Purkinje cell (primary cell): ENCODE data around the gene CCDC137. TPM values are rescaled to one million over a fixed set of nuclear protein-coding genes. Genes with fewer than 3 reads are reported as not detected.

Source experiments
- polyA plus RNA-seq: library from polyadenylated mRNA; unstranded; fragments of >200 nt; fragmentation: Nextera tagmentation; gene quantifications from 2 replicates; pipeline ENCODE4 v1.2.1, GENCODE V29; 2014

The CCDC137 gene
- 2.8 and 4.6 TPM in 2 replicates for polyA plus RNA-seq

DNA sequence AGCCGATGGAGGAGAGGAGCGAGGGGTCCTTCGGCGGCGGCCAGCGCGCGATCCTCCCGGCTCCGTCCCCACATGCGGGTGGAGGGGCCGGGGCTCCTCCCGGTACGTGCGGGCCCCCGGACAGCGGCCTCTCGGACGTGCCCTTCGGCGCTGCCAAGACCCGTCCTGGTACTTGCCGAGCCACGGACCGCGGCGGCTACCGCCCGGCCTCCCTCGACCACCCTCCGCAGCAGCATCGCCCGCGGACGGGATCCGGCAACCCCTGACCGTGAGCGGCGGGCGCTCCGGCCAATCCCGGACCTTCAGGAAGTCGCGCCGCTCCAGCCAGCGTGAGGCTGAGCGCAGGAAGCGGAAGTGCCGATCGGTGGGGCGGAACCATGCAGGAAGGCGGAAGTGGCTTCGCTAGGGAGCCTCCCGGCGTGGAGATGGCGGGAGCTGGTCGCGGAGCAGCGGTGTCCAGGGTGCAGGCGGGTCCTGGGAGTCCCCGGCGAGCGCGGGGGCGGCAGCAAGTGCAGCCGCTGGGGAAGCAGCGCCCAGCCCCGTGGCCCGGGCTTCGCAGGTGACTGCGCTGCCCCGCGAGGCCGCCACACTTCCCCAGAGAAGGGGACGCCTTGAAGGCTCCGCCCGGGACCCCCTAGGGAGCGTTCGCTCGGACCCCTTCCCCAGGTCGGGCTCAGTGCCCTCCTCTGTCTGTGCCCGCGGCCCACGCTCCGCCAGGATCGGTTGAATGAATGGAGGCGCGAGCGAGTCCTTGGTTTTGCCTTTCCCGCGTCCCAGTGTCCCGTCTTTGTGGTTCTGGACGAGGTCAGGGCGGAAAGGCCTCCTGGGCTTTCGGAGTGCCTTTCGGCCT, at the start of gene CCDC137, which contains the start of gene OXLD1:
TSS of gene CCDC137 (plus strand) at position 396 of the 850 bp plus-strand sequence. CDS start at position 426, 30 bp downstream.
TSS of gene OXLD1 (minus strand) at position 264 of the 850 bp plus-strand sequence. CDS start at position 236, 28 bp downstream.

GRCh38 chr17:81636505-81637288, 29.8 kb upstream of the CCDC137 start, which contains the start of the genes NPLOC4 and TSPAN10:
NPLOC4 (minus strand) TSS chr17:81637112; CDS start chr17:81636930, 182 bp downstream.
TSPAN10 (plus strand) TSS chr17:81637196; CDS start chr17:81642413, 5,217 bp downstream.

GRCh38 chr17:81656118-81656743, 10.3 kb upstream of the CCDC137 start, which contains the start of gene PDE6G:
PDE6G (minus strand) TSS chr17:81656542; CDS start chr17:81653305, 3,237 bp downstream.

GRCh38 chr17:81683584-81684441, 17.3 kb downstream of the CCDC137 start, which contains the start of the genes ARL16 and HGS:
ARL16 (minus strand) TSS chr17:81683797; CDS start chr17:81683753, 44 bp downstream.
HGS (plus strand) TSS chr17:81684011; CDS start chr17:81684067, 56 bp downstream.

GRCh38 chr17:81702934-81703746, 36.6 kb downstream of the CCDC137 start, which contains the start of gene MRPL12:
MRPL12 (plus strand) TSS chr17:81703367; CDS start chr17:81703502, 135 bp downstream.

DNA sequence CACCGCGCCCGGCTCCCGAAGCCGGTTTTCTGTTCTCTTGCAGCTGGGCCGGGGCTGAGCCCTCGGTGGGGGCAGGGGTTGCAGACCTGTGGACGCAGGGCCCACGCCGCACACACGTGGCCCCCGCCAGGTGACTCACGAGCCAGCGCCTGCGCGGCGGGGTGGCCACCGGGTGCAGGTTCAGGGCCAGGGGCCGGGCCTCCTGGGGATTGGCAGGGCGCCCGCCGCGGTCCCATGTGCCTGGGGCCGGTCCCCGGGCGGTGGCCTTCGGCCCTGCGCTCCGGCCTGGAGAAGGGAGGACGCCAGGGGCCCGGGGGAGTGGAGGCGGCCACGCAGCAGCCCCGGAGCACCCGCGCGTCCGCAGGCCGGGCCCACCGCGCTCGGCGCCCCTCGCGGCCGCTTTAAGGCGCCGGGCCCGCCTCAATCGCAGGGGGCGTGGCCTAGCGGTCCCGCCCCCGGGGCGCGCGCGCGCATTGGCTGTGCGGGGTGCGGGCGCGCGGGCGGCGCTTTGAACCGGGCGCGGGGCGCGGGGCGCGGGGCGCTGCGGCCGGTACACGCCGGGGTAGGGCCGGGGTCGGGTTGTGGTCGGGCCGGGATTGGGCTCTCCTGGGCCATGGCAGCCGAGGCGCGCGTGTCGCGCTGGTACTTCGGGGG, 45.4 kb downstream of the CCDC137 start, which contains the start of gene SLC25A10:
TSS of gene SLC25A10 (plus strand) at position 471 of the 654 bp plus-strand sequence. CDS start at position 614, 143 bp downstream.

Other genes starting within 250 kb of the CCDC137 start
- gene ACTG1, start 153.9 kb upstream of the CCDC137 start, polyA plus RNA-seq, result 738 and 768 TPM in 2 replicates
- not detected in 2 replicates for gene FSCN2, start 138.4 kb upstream of the CCDC137 start, polyA plus RNA-seq
- 0.07 and 0.28 TPM in 2 replicates for gene FAAP100, start 114.4 kb upstream of the CCDC137 start, polyA plus RNA-seq
- gene NPLOC4, start 29.6 kb upstream of the CCDC137 start, polyA plus RNA-seq, result 3.6 and 4.5 TPM in 2 replicates
- 0.94 and 1.5 TPM in 2 replicates for gene TSPAN10, start 29.5 kb upstream of the CCDC137 start, polyA plus RNA-seq
- not detected in 2 replicates for gene PDE6G, start 10.2 kb upstream of the CCDC137 start, polyA plus RNA-seq
- 5.8 and 21.7 TPM in 2 replicates for gene OXLD1, start 132 bp upstream of the CCDC137 start, polyA plus RNA-seq
- gene ARL16, start 17.1 kb downstream of the CCDC137 start, polyA plus RNA-seq, result 43.8 and 47.4 TPM in 2 replicates
- 6.0 and 6.1 TPM in 2 replicates for gene HGS, start 17.3 kb downstream of the CCDC137 start, polyA plus RNA-seq
- 2.6 and 10.2 TPM in 2 replicates for gene MRPL12, start 36.6 kb downstream of the CCDC137 start, polyA plus RNA-seq
- gene SLC25A10, start 45.5 kb downstream of the CCDC137 start, polyA plus RNA-seq, result 0.13 TPM in 1 of 2 replicates, not detected in the other
- not detected in 2 replicates for gene GCGR, start 137.4 kb downstream of the CCDC137 start, polyA plus RNA-seq
- 15.2 TPM in 2 replicates for gene MCRIP1, start 166.6 kb downstream of the CCDC137 start, polyA plus RNA-seq
- gene PPP1R27, start 168.3 kb downstream of the CCDC137 start, polyA plus RNA-seq, result not detected in 2 replicates
- gene P4HB, start 193.8 kb downstream of the CCDC137 start, polyA plus RNA-seq, result 16.9 and 26.2 TPM in 2 replicates
- 17.8 and 18.9 TPM in 2 replicates for gene ARHGDIA, start 204.6 kb downstream of the CCDC137 start, polyA plus RNA-seq
- 2.3 and 3.9 TPM in 2 replicates for gene ALYREF, start 224.8 kb downstream of the CCDC137 start, polyA plus RNA-seq
- gene ANAPC11, start 225.0 kb downstream of the CCDC137 start, polyA plus RNA-seq, result 151 and 201 TPM in 2 replicates
- not detected in 2 replicates for gene NPB, start 235.5 kb downstream of the CCDC137 start, polyA plus RNA-seq
- 1.5 and 1.6 TPM in 2 replicates for gene PCYT2, start 244.7 kb downstream of the CCDC137 start, polyA plus RNA-seq